ENCODE measurements around the gene EDNRA. TPM values are rescaled to one million over a fixed set of nuclear protein-coding genes. Genes with fewer than 3 reads are reported as not detected.
A peak's percentile ranks its signal among the peaks of the same experiment; 100 is the strongest.

The EDNRA gene
- total and polyA plus RNA-seq, 4 donors = 3.7 to 99.7 (median 11.1) TPM

- DNase-seq = no peak
- 90 to 91% methylated on average over 2 of the region's 2 CpGs for WGBS, 2 donors
- H3K27me3 ChIP-seq (ENCODE audit: control insufficient read depth in 3 of 3, insufficient read depth in 3 of 3, low read length in 2 of 3) = no peaks in the 10 kb centered on the region
Measured at GRCh38 chr4:147465461-147465860, 15.4 kb upstream of the EDNRA start.

GRCh38 chr4:147477439-147477838 lies 3.5 kb upstream of the EDNRA start:
- no peak for TF ChIP-seq CTCF (IDR thresholded peaks at IDR 0.05; ENCODE audit: control extremely low read depth, extremely low read depth)
- Histone ChIP-seq H3K9me3 (ENCODE audit: control insufficient read depth in 4 of 4, insufficient read depth in 3 of 4, low read length in 3 of 4) (peaks cover 0 to 5% (median 0%) of the 10 kb centered on the region in 4 donors), H3K27me3 (ENCODE audit: control insufficient read depth in 3 of 3, insufficient read depth in 3 of 3, low read length in 2 of 3) (no peaks in the 10 kb centered on the region), H3K9ac (ENCODE audit: insufficient read depth in 1 of 2, low read length in 2 of 2) (no peak overlapping the region), H3K4me3 (no peak overlapping the region), H3K27ac (ENCODE audit: low read depth in 1 of 2, low read length in 1 of 2) (no peak overlapping the region), H3K36me3 (ENCODE audit: control insufficient read depth in 4 of 4, insufficient read depth in 4 of 4, low read length in 4 of 4) (no peaks in the 10 kb centered on the region), H3K4me1 (ENCODE audit: control insufficient read depth in 5 of 5, insufficient read depth in 5 of 5, low read length in 5 of 5) (peaks cover 0 to 17% (median 2%) of the 10 kb centered on the region in 5 donors)
- DNase-seq = no peak
- ATAC-seq (ENCODE audit: insufficient read depth, low FRiP score) = no peak

More at GRCh38 chr4:147465461-147465860, 15.4 kb upstream of the EDNRA start:
- Histone ChIP-seq H3K4me3 (no peak overlapping the region), H3K4me1 (ENCODE audit: control insufficient read depth in 5 of 5, insufficient read depth in 5 of 5, low read length in 5 of 5) (no peaks in the 10 kb centered on the region), H3K9me3 (ENCODE audit: control insufficient read depth in 4 of 4, insufficient read depth in 3 of 4, low read length in 3 of 4) (peaks cover 0 to 6% (median 4%) of the 10 kb centered on the region in 4 donors), H3K9ac (ENCODE audit: insufficient read depth in 1 of 2, low read length in 2 of 2) (no peak overlapping the region), H3K27ac (ENCODE audit: low read depth in 1 of 2, low read length in 1 of 2) (no peak overlapping the region), H3K36me3 (ENCODE audit: control insufficient read depth in 4 of 4, insufficient read depth in 4 of 4, low read length in 4 of 4) (peaks cover 0 to 3% (median 0%) of the 10 kb centered on the region in 4 donors)
- no peak for ATAC-seq (ENCODE audit: insufficient read depth, low FRiP score)
- TF ChIP-seq CTCF (IDR thresholded peaks at IDR 0.05; ENCODE audit: control extremely low read depth, extremely low read depth) = no peak

GRCh38 chr4:147479376-147479775 lies 1.5 kb upstream of the EDNRA start:
- Histone ChIP-seq H3K27ac (ENCODE audit: low read depth in 1 of 2, low read length in 1 of 2) (no peak overlapping the region), H3K4me1 (ENCODE audit: control insufficient read depth in 5 of 5, insufficient read depth in 5 of 5, low read length in 5 of 5) (peaks cover 0 to 32% (median 2%) of the 10 kb centered on the region in 5 donors), H3K27me3 (ENCODE audit: control insufficient read depth in 3 of 3, insufficient read depth in 3 of 3, low read length in 2 of 3) (no peaks in the 10 kb centered on the region), H3K9me3 (ENCODE audit: control insufficient read depth in 4 of 4, insufficient read depth in 3 of 4, low read length in 3 of 4) (peaks cover 0 to 5% (median 0%) of the 10 kb centered on the region in 4 donors), H3K36me3 (ENCODE audit: control insufficient read depth in 4 of 4, insufficient read depth in 4 of 4, low read length in 4 of 4) (no peaks in the 10 kb centered on the region), H3K9ac (ENCODE audit: insufficient read depth in 1 of 2, low read length in 2 of 2) (no peak overlapping the region), H3K4me3 (no peak overlapping the region)
- DNase-seq = no peak
- 10 to 38% methylated on average over 2 of the region's 2 CpGs for WGBS, 2 donors
- ATAC-seq (ENCODE audit: insufficient read depth, low FRiP score) = no peak
- no peak for TF ChIP-seq CTCF (IDR thresholded peaks at IDR 0.05; ENCODE audit: control extremely low read depth, extremely low read depth)

- Histone ChIP-seq H3K4me1 (ENCODE audit: control insufficient read depth in 5 of 5, insufficient read depth in 5 of 5, low read length in 5 of 5) (peaks cover 0 to 34% (median 2%) of the 10 kb centered on the region in 5 donors), H3K27me3 (ENCODE audit: control insufficient read depth in 3 of 3, insufficient read depth in 3 of 3, low read length in 2 of 3) (no peaks in the 10 kb centered on the region), H3K27ac (ENCODE audit: low read depth in 1 of 2, low read length in 1 of 2) (peak overlapping the region in 1 of 2 donors; percentile 47), H3K9me3 (ENCODE audit: control insufficient read depth in 4 of 4, insufficient read depth in 3 of 4, low read length in 3 of 4) (peaks cover 0 to 5% (median 0%) of the 10 kb centered on the region in 4 donors), H3K9ac (ENCODE audit: insufficient read depth in 1 of 2, low read length in 2 of 2) (peak overlapping the region in 1 of 2 donors; percentile 89), H3K36me3 (ENCODE audit: control insufficient read depth in 4 of 4, insufficient read depth in 4 of 4, low read length in 4 of 4) (peaks cover 0 to 1% (median 0%) of the 10 kb centered on the region in 4 donors), H3K4me3 (no peak overlapping the region)
- ATAC-seq (ENCODE audit: insufficient read depth, low FRiP score) (no peak), DNase-seq (peak in 2 of 3 donors; percentile 57 to 65)
- TF ChIP-seq CTCF (IDR thresholded peaks at IDR 0.05; ENCODE audit: control extremely low read depth, extremely low read depth) = no peak
- 40 to 58% methylated on average over 5 of the region's 5 CpGs for WGBS, 2 donors
Measured at GRCh38 chr4:147479786-147480185, 1.1 kb upstream of the EDNRA start.

Measured in lung (tissue), 12 donors.